BJ (cell line): ENCODE results near the gene TRPM2. TPM values are rescaled to one million over a fixed set of nuclear protein-coding genes. Genes with fewer than 3 reads are reported as not detected.

ENCODE experiments used
- CTCF ChIA-PET: fragments of 350-600 bp; formaldehyde crosslinking; extraction: SDS; loops from one replicate; lab custom pipeline; 2021; ENCODE audit warnings: antibody characterized with exemption, inconsistent platforms; lab: Yijun Ruan, JAX
- POLR2A ChIA-PET: fragments of 300-600 bp; sonication (Branson Sonifier 250); formaldehyde crosslinking; extraction: SDS; loops from one replicate; lab custom pipeline; 2021; ENCODE audit warnings: antibody characterized with exemption; lab: Charles Lee
- DNase-seq: peaks from one replicate; pipeline ENCODE4 v3.0.0-alpha.2; 2011; ENCODE audit warnings: low read depth
- H3K27me3 ChIP-seq: 2 replicates; pipeline ENCODE4 v1.6.0; 2011; ENCODE audit warnings: low read length; ENCODE audit not compliant: control insufficient read depth, insufficient read depth
- H3K36me3 ChIP-seq: 2 replicates; pipeline ENCODE4 v1.5.1; 2011; ENCODE audit warnings: low read length; ENCODE audit not compliant: control insufficient read depth, insufficient read depth
- H3K4me3 ChIP-seq: 2 replicates; pipeline ENCODE4 v1.5.1; 2011; ENCODE audit warnings: low read depth, mild to moderate bottlenecking, control low read depth, low read length
- polyA plus RNA-seq: library from polyadenylated mRNA; depleted of rRNA; stranded (reverse); fragments of >200 nt; gene quantifications from 2 replicates; pipeline ENCODE4 v1.2.3, GENCODE V29; 2011
- TF ChIP-seq, protein P1 (sequence below): IDR thresholded peaks from 2 replicates; pipeline ENCODE4 v1.5.1; 2011; ENCODE audit warnings: low read depth, mild to moderate bottlenecking, control low read depth, inconsistent platforms, low read length, moderate library complexity; ENCODE audit not compliant: insufficient read depth

Gene TRPM2
- polyA plus RNA-seq, 1 experiment: not detected

GRCh38 chr21:44375281-44375651 is 21.8 kb downstream of the TRPM2 start:
- Histone ChIP-seq H3K36me3 (no peaks in the 10 kb centered on the region), H3K4me3 (no peak overlapping the region), H3K27me3 (no peaks in the 10 kb centered on the region)
- no peak for DNase-seq
- CTCF ChIA-PET: no interaction called here
- POLR2A ChIA-PET: no interaction called here
- TF ChIP-seq, protein P1, sequence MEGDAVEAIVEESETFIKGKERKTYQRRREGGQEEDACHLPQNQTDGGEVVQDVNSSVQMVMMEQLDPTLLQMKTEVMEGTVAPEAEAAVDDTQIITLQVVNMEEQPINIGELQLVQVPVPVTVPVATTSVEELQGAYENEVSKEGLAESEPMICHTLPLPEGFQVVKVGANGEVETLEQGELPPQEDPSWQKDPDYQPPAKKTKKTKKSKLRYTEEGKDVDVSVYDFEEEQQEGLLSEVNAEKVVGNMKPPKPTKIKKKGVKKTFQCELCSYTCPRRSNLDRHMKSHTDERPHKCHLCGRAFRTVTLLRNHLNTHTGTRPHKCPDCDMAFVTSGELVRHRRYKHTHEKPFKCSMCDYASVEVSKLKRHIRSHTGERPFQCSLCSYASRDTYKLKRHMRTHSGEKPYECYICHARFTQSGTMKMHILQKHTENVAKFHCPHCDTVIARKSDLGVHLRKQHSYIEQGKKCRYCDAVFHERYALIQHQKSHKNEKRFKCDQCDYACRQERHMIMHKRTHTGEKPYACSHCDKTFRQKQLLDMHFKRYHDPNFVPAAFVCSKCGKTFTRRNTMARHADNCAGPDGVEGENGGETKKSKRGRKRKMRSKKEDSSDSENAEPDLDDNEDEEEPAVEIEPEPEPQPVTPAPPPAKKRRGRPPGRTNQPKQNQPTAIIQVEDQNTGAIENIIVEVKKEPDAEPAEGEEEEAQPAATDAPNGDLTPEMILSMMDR: no peak

DNA sequence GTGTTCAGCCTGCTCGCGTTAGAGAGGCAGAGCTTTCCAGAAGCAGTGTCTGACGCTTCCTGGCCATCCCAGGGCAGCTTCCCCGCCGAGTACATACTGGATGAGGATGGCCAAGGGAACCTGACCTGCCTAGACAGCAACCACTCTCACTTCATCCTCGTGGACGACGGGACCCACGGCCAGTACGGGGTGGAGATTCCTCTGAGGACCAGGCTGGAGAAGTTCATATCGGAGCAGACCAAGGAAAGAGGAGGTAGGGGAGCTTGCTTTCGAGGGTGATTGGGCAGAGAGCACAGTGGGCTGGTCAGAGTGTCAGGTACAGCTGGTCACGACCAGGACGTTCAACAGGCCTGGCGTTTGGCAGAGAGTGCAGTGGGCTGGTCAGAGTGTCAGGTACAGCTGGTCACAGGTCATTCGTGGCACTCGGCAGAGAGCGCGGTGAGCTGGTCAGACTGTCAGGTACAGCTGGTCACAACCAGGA is 22.4 kb downstream of the TRPM2 start:
- Histone ChIP-seq H3K27me3 (no peaks in the 10 kb centered on the region), H3K4me3 (no peak overlapping the region), H3K36me3 (no peaks in the 10 kb centered on the region)
- POLR2A ChIA-PET: no interaction called here
- TF ChIP-seq, protein P1: no peak
- no peak for DNase-seq
- CTCF ChIA-PET: no interaction called here

DNA sequence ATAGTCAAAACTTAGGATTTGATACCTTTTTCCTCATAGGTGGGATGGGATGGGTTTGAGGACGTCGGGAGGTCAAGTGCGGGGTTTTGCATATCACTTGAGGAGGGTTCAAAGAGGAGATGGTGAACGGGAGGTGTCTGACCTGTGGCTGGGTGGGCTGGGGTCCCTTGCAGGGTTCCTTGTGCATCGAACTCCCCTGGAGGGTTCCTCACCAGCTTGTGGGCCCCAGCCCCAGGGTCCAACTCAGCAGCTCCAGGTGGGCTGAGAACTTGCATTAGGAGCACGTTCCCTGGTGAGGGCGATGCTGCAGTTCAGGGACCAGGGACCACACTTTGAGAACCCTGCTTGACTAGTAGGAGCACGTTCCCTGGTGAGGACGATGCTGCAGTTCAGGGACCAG is 23.2 kb downstream of the TRPM2 start:
- no peak for DNase-seq
- POLR2A ChIA-PET: no interaction called here
- Histone ChIP-seq H3K36me3 (no peaks in the 10 kb centered on the region), H3K4me3 (no peak overlapping the region), H3K27me3 (no peaks in the 10 kb centered on the region)
- TF ChIP-seq, protein P1: no peak
- CTCF ChIA-PET: no interaction called here

GRCh38 chr21:44377201-44377921 is 23.9 kb downstream of the TRPM2 start:
- no peaks in the 10 kb centered on the region for H3K27me3 ChIP-seq
- no peak for DNase-seq
- POLR2A ChIA-PET: no interaction called here
- CTCF ChIA-PET: no interaction called here
- no peaks in the 10 kb centered on the region for H3K36me3 ChIP-seq
- TF ChIP-seq, protein P1: no peak
- no peak overlapping the region for H3K4me3 ChIP-seq

DNA sequence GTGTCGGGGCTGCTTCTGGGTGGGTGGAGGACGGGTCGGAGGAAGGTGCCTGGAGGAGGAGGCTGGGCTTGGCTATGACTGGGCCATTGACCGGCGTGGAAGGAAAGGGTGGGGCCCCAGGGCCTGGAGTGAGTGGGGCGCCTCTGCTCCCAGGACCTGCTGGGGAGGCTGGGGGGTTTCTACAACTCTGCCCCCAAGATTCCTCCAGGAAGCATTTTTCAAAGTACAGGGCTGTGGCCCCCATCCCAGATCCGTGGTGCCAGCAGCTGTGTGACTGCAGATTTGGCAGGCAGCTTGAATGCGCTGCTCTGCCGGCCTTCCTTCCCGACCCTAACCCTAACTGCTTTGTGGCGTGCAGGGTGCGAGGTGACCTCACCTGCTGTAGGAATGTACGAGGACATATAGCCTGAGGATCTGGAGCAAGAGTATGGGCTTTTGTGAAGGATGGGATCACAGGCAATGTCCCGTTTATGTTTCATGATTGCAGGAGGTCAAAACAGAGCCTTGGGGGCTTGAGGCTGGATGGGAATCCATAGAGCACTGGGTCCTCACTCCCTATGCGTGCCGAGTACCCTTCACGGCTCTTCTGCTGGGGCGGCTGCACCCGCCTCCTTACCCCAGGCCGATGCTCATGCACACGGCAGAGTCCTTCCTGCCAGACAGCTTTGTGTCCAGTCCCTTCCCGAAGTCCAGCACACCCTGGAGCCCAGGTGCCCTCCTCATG is 24.7 kb downstream of the TRPM2 start:
- H3K27me3 ChIP-seq: no peaks in the 10 kb centered on the region
- TF ChIP-seq, protein P1: no peak
- DNase-seq: no peak
- ChIA-PET CTCF (no interaction called here), POLR2A (no interaction called here)
- H3K4me3 ChIP-seq: no peak overlapping the region
- H3K36me3 ChIP-seq: no peaks in the 10 kb centered on the region
